Small intestine (tissue), 7 donors: ENCODE data around the gene TUBB1. TPM values are rescaled to one million over a fixed set of nuclear protein-coding genes. Genes with fewer than 3 reads are reported as not detected.

Source experiments
- DNase-seq, 2 donors: peaks; one replicate each; pipeline versions ENCODE4 v3.0.0 to v3.0.0-alpha.2; 2013
- FAIRE-seq: peaks from 2 replicates; lab custom pipeline; 2012; peaks lifted over from hg19 to GRCh38; lab: Jason Lieb, UNC
- H3K27ac ChIP-seq, 3 donors: one replicate each; pipeline ENCODE4 v1.5.1; 2013; ENCODE audit warnings: low read length in 2 of 3, mild to moderate bottlenecking in 2 of 3, control low read depth in 1 of 3, inconsistent platforms in 1 of 3, low read depth in 1 of 3, moderate library complexity in 1 of 3
- H3K27me3 ChIP-seq, 3 donors: one replicate each; pipeline ENCODE4 v1.6.1; 2013; ENCODE audit warnings: low read length in 3 of 3, inconsistent platforms in 1 of 3; ENCODE audit not compliant: control insufficient read depth in 3 of 3, insufficient read depth in 3 of 3
- H3K36me3 ChIP-seq, 3 donors: one replicate each; pipeline ENCODE4 v1.6.1; 2013; ENCODE audit warnings: low read length in 3 of 3, inconsistent platforms in 1 of 3, low read depth in 1 of 3, mild to moderate bottlenecking in 1 of 3, moderate library complexity in 1 of 3; ENCODE audit not compliant: control insufficient read depth in 3 of 3, insufficient read depth in 2 of 3
- H3K4me1 ChIP-seq, 3 donors: one replicate each; pipeline ENCODE4 v1.6.1; 2013; ENCODE audit warnings: low read length in 2 of 3, inconsistent platforms in 1 of 3, low read depth in 1 of 3, mild to moderate bottlenecking in 1 of 3, moderate library complexity in 1 of 3; ENCODE audit not compliant: control insufficient read depth in 3 of 3, insufficient read depth in 2 of 3
- H3K4me3 ChIP-seq, 3 donors: one replicate each; pipeline ENCODE4 v1.5.1; 2013; ENCODE audit warnings: low read length in 3 of 3, control low read depth in 1 of 3, inconsistent platforms in 1 of 3, low read depth in 1 of 3, mild to moderate bottlenecking in 1 of 3, moderate library complexity in 1 of 3
- H3K9me3 ChIP-seq, 2 donors: one replicate each; pipeline ENCODE4 v1.6.1; 2013; ENCODE audit warnings: low read depth in 1 of 2, low read length in 1 of 2; ENCODE audit not compliant: control insufficient read depth in 2 of 2, insufficient read depth in 1 of 2
- WGBS, 3 donors: extraction: QIAGEN DNeasy Blood & Tissue Kit; methylation state at CpG; one replicate each; pipeline ENCODE4 v1.1.7; 2013; 5-methylcytosine and 5-hydroxymethylcytosine counted together
- polyA plus RNA-seq, 4 donors: library from polyadenylated mRNA; stranded (reverse) in 3 of 4; unstranded in 1 of 4; fragments of 200-250 nt in 3 of 4; fragments of 120-200 nt in 1 of 4; gene quantifications; one replicate each; pipeline versions ENCODE4 v1.2.1 to v1.2.3, GENCODE V29; 2013
- donor health status: healthy with polysubstance abuse.
- donor health status: control.
- donor health status: control.
- donor health status: Bipolar disorder and iron deficiency.
- donor health status: healthy.

TUBB1 gene
- polyA plus RNA-seq, 4 donors: 0.01 to 0.30 TPM; not detected in 2

- H3K4me1 ChIP-seq: peaks cover 6 to 26% (median 18%) of the 10 kb centered on the region in 3 donors
Observed at GRCh38 chr20:59042151-59042795, 23.0 kb downstream of the TUBB1 start, which contains the start of gene PRELID3B. PRELID3B (minus strand) TSS chr20:59042786; CDS start chr20:59042730, 56 bp downstream.

GRCh38 chr20:59042796-59043631, 23.8 kb downstream of the TUBB1 start:
- H3K27ac ChIP-seq: peak overlapping the region; percentile 85 to 98 (median 94)
- peak; percentile 97 for DNase-seq
- no peaks in the 10 kb centered on the region for H3K9me3 ChIP-seq
- peak overlapping the region; percentile 75 to 97 (median 94) for H3K4me3 ChIP-seq
- peaks cover 0 to 3% (median 0%) of the 10 kb centered on the region in 3 donors for H3K36me3 ChIP-seq
- H3K27me3 ChIP-seq: no peaks in the 10 kb centered on the region
- peaks cover 6 to 31% (median 18%) of the 10 kb centered on the region in 3 donors for H3K4me1 ChIP-seq
- 5 to 13% (median 12%) methylated on average over 45 to 66 of the region's 66 CpGs for WGBS, 3 donors
- FAIRE-seq: no peak

More at GRCh38 chr20:59042151-59042795, 23.0 kb downstream of the TUBB1 start, which contains the start of gene PRELID3B:
- Histone ChIP-seq H3K9me3 (no peaks in the 10 kb centered on the region), H3K36me3 (peaks cover 2 to 10% (median 4%) of the 10 kb centered on the region in 3 donors), H3K27me3 (no peaks in the 10 kb centered on the region), H3K27ac (peak within 1 kb of the TSS; percentile 85 to 98 (median 94)), H3K4me3 (peak within 1 kb of the TSS; percentile 75 to 97 (median 94))
- FAIRE-seq (no peak), DNase-seq (peak in 1 of 2 donors; percentile 79)
- WGBS, 3 donors: 0 to 2% (median 1%) methylated on average over 38 to 50 of the region's 50 CpGs

GRCh38 chr20:59043698-59044097, 24.5 kb downstream of the TUBB1 start:
- Histone ChIP-seq H3K27me3 (no peaks in the 10 kb centered on the region), H3K36me3 (no peaks in the 10 kb centered on the region), H3K9me3 (no peaks in the 10 kb centered on the region), H3K4me1 (peaks cover 6 to 38% (median 18%) of the 10 kb centered on the region in 3 donors), H3K4me3 (no peak overlapping the region), H3K27ac (peak overlapping the region in 1 of 3 donors; percentile 78)
- 43 to 66% (median 53%) methylated on average over 3 of the region's 3 CpGs for WGBS, 3 donors
- DNase-seq (no peak), FAIRE-seq (no peak)

GRCh38 chr20:59044295-59044694, 25.1 kb downstream of the TUBB1 start:
- Histone ChIP-seq H3K4me3 (no peak overlapping the region), H3K36me3 (no peaks in the 10 kb centered on the region), H3K4me1 (peaks cover 6 to 38% (median 18%) of the 10 kb centered on the region in 3 donors), H3K27ac (peak overlapping the region in 1 of 3 donors; percentile 12), H3K9me3 (no peaks in the 10 kb centered on the region), H3K27me3 (no peaks in the 10 kb centered on the region)
- FAIRE-seq (no peak), DNase-seq (no peak)
- WGBS, 3 donors: 79 to 95% (median 91%) methylated on average over 3 of the region's 3 CpGs

- no peaks in the 10 kb centered on the region for H3K9me3 ChIP-seq
- WGBS, 3 donors: 42 to 74% (median 71%) methylated on average over 3 of the region's 3 CpGs
- DNase-seq (peak in 1 of 2 donors; percentile 78), FAIRE-seq (no peak)
- H3K36me3 ChIP-seq: no peaks in the 10 kb centered on the region
- H3K4me1 ChIP-seq: peaks cover 6 to 35% (median 18%) of the 10 kb centered on the region in 3 donors
- H3K27me3 ChIP-seq: no peaks in the 10 kb centered on the region
- peak overlapping the region in 1 of 3 donors; percentile 12 for H3K27ac ChIP-seq
- H3K4me3 ChIP-seq: no peak overlapping the region
Observed at GRCh38 chr20:59044796-59045195, 25.6 kb downstream of the TUBB1 start.

- WGBS, 3 donors: 74 to 83% (median 77%) methylated on average over 3 of the region's 3 CpGs
- FAIRE-seq (no peak), DNase-seq (no peak)
- Histone ChIP-seq H3K36me3 (no peaks in the 10 kb centered on the region), H3K4me1 (peaks cover 0 to 20% (median 18%) of the 10 kb centered on the region in 3 donors), H3K9me3 (no peaks in the 10 kb centered on the region), H3K27me3 (no peaks in the 10 kb centered on the region), H3K27ac (peak overlapping the region in 1 of 3 donors; percentile 79), H3K4me3 (no peak overlapping the region)
Observed at GRCh38 chr20:59046862-59047261, 27.6 kb downstream of the TUBB1 start.

GRCh38 chr20:59047938-59048680, 28.9 kb downstream of the TUBB1 start:
- 16 to 49% (median 20%) methylated on average over 5 of the region's 5 CpGs for WGBS, 3 donors
- Histone ChIP-seq H3K9me3 (no peaks in the 10 kb centered on the region), H3K27me3 (no peaks in the 10 kb centered on the region), H3K4me1 (peaks cover 0 to 17% (median 17%) of the 10 kb centered on the region in 3 donors), H3K36me3 (no peaks in the 10 kb centered on the region), H3K4me3 (no peak overlapping the region), H3K27ac (peak overlapping the region; percentile 71 to 86 (median 79))
- DNase-seq: peak; percentile 93 to 99
- FAIRE-seq: no peak

GRCh38 chr20:59048681-59049030, 29.4 kb downstream of the TUBB1 start:
- no peak for FAIRE-seq
- Histone ChIP-seq H3K9me3 (no peaks in the 10 kb centered on the region), H3K4me1 (peaks cover 0 to 15% (median 13%) of the 10 kb centered on the region in 3 donors), H3K4me3 (no peak overlapping the region), H3K27me3 (no peaks in the 10 kb centered on the region), H3K27ac (peak overlapping the region in 2 of 3 donors; percentile 72 to 86), H3K36me3 (no peaks in the 10 kb centered on the region)
- DNase-seq: no peak
- 74 to 88% (median 79%) methylated on average over 2 of the region's 2 CpGs for WGBS, 3 donors
